ENCODE results near the gene KRTAP10-7.
"Not testable (repeated sequence)": the region's sequence is repeated elsewhere in the genome, so short reads cannot be mapped to it uniquely, and the experiment has no call there.

Gene KRTAP10-7

DNA sequence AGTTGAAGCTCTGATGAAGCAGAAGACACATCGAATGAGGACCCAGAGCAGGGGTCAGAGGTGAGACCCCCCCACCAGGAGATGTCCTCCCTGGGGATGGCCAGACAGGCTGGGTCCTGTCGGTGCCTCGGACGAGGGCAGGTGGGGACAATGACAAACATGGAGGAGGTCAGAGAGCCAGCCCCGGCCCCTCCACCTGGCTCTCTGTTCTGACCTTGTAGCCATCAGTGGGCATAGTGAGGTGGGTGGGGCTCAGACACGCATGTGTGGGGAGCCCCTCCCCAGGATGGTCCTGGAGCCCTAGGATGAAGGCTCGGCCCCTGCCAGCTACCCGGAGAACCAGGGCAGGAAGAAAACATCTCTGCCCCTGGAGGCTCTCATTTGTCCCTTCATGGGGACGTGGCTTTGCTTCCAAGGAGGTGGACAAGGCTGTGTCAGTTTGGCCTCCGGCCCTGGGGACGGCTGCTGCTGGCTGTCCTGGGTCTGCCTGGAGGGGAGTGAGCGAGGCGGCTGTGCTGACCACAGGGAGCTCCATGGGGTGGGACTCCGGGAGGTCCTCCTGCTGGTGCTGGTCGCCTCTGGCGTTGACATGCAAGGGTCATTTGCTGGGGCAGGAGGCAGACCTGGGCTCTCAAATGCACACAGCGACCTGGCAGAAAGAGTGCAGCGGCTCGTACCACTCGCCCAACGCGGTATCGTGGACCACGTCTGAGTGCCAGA is 10.7 kb upstream of the KRTAP10-7 start:
- in situ Hi-C loops (cut with MboI; ENCODE audit: low sequenced_read_pairs) = no loop called here

DNA sequence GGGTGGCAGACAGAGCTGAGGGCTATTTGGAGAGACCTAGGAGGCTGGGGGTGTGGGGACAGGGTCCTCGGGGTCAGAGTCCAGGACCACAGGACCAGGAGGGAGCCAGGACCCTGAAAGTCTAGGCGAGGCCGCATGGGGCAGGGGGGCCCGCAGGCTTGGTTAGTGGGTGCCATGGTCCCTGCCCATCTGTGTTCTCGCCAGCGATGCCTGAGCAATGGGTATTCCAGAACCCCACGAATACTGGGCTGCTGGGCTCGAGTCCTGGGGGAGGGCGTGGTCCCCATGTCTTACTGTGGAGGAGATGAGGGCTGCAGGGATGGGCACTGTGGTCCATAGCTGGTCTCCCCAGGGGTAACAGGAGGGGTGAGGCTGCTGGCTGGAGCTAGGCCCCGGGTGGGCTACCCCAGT is 10.1 kb upstream of the KRTAP10-7 start:
- in situ Hi-C loops (cut with MboI; ENCODE audit: low sequenced_read_pairs) = no loop called here

DNA sequence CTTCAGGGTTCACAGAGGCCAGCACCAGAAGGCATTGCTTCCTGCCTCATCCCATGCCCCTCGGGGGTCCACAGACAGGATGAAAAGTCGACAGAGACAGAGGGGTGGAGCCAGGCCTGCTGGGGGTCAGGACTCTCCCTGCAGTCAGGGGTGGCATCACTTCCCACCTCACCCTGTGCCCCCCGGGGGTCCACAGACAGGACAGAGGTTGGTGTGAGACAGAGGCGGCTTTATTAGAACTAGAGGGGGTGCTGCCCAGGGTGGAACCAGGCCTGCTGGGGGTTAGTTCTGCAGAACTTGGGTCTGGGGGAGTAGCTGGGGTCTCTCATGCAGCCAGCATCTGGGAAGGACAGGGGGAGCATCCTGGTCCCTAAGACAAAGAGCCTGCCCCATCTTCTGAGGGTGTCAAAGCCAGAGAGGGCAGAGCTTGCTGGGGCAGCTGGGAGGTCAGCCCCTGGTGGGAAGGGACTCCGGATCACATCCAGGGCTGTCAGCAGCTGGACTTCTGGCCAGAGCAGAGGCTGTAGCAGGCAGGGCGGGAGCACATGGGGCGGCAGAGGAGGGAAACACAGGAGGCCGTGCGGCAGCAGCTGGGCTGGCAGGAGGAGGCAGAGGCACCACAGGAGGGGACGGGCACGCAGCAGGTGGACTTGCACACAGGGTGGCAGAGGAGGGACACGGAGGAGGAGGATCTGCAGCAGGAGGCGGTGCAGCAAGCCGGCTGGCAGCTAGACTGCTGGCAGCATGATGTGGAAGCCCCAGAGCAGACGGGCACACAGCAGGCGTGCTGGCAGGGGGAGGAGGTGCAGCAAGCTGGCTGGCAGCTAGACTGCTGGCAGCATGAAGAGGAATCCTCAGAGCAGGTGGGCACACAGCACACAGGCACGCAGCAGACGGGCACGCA is 9.2 kb upstream of the KRTAP10-7 start:
- in situ Hi-C loops (cut with MboI; ENCODE audit: low sequenced_read_pairs) = not testable (repeated sequence)

DNA sequence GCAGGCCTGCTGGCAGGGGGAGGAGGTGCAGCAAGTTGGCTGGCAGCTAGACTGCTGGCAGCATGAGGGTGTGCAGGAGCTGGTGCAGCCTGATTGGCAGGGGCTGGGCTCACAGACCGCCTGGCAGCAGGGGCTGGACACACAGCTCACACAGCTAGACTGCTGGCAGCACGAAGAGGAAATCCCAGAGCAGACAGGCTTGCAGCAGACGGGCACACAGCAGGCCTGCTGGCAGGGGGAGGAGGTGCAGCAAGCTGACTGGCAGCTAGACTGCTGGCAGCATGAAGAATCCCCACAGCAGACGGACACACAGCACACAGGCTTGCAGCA is 8.6 kb upstream of the KRTAP10-7 start:
- in situ Hi-C loops (cut with MboI; ENCODE audit: low sequenced_read_pairs) = not testable (repeated sequence)

DNA sequence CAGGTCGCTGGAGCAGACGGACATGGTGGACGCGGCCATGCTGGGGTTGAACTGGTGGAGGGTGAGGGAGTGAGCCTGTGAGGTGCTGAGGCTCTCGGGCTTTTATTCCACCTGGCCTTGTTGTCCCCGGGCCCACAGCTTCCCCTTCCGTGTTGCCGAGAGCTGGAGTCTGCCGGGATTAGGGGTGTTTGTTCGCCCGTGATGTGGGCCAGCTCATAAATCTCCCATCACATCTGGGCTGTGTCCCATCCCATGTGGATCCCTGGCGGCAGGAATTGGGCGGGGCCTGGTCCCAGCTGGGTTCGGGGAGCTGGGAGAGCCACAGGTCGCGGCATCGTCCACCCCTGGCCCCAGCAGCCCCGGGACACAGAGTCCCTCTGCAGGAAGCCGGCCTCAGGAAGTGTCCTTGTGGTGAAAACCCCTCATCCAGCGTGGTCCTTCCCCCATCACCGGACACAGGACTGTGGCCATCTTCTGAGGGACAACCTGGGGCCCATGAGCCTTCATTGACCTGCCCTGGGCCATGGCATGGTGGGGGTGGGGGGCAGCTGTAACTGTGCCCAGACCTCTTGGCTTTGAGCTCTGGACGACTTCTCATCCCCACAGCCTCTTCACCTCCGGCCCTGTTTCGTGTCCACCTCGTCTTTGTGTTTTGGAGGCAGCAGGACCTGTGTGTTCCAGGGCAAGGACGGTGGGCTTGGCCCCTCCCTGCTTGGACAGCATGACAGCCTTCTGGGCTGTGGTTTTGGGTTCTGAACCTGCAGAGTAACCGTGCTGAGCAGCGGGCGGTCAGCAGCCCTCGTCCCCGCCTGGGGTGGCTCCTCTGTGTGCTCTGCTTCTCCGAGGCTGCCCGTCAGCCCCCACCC is 7.7 kb upstream of the KRTAP10-7 start, which contains the start of gene KRTAP10-6:
TSS of gene KRTAP10-6 (minus strand) at position 60 of the 866 bp plus-strand sequence. CDS start at position 39, 21 bp downstream.
- in situ Hi-C loops (cut with MboI; ENCODE audit: low sequenced_read_pairs) = no loop called here

DNA sequence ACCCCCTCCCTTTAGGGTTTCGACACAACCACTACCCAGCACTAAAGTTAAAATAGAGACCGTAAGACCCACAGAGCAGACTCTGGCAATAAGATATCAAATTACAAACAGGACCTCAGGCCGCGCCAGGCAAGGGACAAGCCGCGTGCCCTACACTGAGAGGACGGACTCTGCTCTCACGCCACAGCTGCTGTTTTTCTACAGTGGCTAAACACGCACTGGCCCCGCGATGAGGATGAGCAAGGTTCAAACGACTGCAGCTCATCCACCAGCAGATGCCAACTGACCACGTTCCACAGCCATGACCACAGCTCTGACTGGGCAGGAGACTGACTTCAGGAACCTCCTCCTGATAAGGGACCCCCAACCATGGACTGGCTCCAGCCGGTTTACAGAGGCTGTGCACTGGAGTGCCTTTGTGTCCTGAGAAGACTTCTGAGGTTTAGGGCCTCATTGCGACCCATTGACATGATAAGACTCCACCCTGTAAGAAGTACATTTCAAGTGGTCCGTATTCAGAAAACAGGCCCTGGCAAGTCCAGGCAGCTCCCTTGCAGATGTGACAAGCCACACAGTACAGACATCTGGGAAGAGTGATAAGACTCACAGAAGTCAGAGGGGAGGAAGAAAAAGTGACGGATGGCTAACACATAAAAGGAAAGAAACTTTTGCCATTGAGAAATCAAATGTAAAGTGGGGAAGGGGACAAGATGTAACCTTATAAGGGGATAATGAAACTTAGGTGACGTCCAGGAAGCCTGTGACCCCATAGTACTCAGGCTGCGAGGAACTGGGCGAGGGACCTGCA is 6.6 kb upstream of the KRTAP10-7 start:
- in situ Hi-C loops (cut with MboI; ENCODE audit: low sequenced_read_pairs) = no loop called here

DNA sequence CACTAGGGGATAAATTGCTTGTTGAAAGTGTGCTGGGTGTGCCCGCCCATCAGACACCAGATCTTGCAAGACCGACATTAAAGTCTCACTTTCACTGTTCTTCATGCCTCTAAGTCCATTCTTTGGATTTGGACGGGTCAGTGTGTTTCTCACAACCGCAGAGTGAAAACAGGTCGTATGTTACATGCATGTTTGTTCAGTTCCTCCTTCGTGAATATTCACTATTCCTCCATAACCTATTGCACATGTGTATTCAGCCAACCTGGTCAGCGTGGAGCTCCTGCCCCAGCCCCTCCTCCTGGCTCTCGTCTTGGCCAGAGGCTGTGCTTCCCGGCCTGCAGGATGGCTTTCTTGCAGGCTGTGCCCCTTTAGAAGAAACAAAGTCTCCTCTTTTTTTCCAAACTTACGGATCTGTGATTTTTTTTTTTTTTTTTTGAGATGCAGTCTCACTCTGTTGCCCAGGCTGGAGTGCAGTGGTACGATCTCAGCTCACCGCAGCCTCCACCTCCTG is 5.9 kb upstream of the KRTAP10-7 start:
- in situ Hi-C loops (cut with MboI; ENCODE audit: low sequenced_read_pairs) = no loop called here

DNA sequence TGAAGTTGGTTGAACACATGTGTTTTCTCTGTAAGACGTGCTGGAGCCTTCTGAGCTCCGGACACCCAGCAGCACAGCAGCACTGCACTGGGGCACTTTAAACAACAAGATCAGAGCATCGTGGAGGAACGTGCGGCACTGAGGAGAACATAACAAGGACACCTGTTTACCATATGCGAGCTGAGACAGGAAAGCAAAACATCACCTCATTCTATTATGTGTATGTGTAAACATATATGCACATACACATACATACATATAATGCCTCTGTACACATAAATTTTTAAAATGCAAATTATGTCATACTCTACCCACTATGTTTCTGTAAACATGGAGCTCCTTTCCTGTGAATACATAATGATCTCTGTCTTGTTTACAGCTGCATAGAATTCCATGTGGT is 4.9 kb upstream of the KRTAP10-7 start:
- in situ Hi-C loops (cut with MboI; ENCODE audit: low sequenced_read_pairs) = no loop called here

DNA sequence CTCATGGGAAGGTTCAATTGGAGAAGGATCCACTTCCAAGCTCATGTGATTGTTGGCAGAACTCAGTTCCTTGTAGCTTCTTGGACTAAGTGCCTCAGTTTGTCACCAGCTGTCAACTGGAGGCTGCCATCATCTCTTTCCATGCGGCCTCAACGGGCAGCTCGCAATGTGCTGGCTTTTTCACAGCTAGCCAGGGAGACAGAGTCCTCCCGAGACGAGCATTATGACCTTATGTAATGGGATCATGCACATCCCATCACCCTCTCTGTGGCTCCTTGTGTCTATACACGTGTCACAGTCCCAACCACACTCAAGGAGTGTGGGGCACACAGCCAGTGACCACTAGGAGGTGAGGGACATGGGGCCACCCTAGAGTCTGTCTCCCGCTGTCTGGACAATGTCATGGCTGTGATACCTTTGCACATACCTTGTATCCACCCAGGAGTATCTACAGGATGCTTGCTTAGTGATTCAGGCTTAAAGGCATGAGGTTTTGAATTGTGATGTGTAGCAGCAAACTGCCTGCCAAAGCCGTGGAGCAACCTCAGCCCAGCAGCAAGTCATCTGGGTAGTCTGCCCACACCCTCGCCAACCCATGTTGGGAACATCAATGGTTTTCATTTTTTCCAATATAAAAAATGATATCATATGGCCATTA is 4.2 kb upstream of the KRTAP10-7 start:
- in situ Hi-C loops (cut with MboI; ENCODE audit: low sequenced_read_pairs) = no loop called here

DNA sequence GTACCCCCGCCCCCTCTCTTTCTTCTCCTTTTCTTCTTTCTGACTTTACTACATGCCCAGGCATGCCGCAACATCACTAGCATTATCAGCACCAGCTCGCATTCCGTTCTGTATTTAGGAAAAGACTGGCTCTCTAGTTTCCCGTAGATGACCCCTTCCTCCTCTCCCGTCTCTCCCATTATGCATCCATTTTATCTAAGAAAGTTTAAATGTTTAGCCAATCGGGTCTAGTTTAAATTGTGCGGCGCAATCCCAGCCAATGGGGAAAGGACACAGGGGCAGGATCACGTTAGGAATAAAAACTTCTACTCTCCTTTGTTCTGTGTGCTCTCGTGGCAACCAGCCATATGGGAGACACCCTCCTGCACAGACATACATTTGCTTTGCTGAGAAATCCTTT is 2.3 kb upstream of the KRTAP10-7 start:
- in situ Hi-C loops (cut with MboI; ENCODE audit: low sequenced_read_pairs) = no loop called here

DNA sequence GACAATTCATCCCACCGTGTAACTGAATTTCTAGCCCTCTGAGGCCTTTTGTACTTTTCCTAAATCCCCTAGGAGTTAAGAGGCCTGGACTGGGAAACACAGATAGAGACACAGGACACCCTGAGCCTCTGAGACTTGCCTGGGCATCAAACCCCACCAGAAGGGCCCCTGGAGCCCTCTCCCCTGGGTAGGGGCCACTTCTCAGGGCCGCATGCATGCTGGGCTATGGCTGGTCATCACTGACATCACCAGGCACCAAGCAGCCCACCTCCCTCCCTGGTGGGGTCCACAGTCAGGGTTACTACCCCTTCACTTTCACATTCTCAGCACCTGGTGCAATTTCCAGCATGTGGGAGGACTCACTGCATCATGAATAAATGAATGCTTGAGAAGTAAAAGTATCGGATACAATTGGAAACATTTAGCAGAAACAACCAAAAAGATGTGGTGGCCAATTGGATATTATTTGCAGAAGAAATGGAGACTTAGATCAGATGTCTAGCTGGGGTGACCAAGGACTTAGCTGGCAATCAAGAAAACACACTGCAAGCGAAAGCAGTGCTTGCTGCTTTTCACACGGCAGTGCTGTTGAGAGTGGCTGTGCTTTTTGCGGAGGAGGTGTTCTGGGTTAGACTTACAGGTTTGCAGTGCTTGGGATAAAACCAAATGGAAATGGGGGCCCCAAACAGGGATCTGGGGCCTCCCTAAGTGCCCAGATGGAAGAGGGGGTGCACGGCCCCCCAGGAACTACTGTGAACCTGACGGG is 950 bp upstream of the KRTAP10-7 start:
- in situ Hi-C loops (cut with MboI; ENCODE audit: low sequenced_read_pairs) = no loop called here

DNA sequence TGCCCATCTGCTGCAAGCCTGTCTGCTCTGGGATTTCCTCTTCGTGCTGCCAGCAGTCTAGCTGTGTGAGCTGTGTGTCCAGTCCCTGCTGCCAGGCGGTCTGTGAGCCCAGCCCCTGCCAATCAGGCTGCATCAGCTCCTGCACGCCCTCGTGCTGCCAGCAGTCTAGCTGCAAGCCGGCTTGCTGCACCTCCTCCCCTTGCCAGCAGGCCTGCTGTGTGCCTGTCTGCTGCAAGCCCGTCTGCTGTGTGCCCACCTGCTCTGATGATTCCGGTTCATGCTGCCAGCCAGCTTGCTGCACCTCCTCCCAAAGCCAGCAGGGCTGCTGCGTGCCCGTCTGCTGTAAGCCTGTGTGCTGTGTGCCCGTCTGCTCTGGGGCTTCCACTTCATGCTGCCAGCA is 694 bp downstream of the KRTAP10-7 start:
- in situ Hi-C loops (cut with MboI; ENCODE audit: low sequenced_read_pairs) = not testable (repeated sequence)

DNA sequence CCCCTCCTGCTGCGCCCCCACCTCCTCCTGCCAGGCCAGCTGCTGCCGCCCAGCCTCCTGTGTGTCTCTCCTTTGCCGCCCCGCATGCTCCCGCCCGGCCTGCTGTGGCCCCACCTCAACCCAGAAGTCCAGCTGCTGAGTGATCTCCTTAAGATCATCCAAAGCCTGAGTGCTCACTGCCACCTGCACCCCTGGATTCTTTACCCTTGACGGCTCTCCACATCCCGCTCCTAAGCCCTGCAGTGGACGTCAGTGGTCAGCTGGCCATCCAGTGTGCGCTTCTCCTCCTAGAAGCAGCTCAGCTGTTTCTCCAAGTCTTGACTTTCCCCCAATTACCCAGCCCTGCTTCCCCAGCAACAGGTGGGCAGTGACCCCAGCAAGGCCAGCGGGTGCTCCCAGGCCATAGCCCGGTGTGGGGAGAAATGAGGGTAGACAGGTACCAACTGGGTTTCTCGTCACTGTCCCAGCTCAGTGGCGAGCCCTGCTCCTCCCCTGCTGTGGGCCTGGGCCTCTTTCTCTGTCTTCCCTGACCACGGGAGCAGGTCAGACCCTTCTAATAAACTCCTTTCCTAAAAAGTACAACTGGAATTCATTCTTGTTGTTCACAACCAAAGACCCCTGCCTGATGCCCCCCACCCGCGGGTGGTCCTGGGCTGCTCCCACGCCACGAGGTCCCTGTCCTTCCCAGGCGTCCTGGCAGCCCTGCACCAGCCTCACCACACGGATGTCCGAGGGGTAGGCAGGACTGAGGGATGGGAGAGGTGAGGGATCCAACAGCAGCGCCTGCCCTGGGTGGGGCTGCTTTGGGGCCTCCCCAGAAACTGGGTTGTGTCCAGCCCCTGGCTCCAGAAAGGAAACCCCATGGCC is 1.4 kb downstream of the KRTAP10-7 start:
- in situ Hi-C loops (cut with MboI; ENCODE audit: low sequenced_read_pairs) = no loop called here

DNA sequence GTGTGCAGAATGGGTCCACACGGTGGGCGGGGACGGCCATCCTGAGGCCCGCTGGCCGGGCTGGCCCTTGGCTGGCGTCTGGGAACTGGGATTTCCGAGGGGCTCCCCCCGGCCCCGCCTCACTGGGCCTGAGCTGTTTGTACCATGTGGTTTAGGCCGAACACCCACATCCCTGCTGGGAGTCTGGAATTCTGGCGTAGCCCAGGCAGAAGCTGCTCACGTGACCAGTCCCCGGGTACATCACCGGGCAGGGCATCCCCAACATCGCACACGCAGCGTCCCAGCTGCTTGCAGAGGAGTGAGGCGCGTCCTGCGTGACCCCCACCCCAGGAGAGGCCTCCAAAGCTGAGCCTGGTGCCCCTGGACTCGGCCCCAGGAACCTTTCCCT is 2.1 kb downstream of the KRTAP10-7 start:
- in situ Hi-C loops (cut with MboI; ENCODE audit: low sequenced_read_pairs) = no loop called here

DNA sequence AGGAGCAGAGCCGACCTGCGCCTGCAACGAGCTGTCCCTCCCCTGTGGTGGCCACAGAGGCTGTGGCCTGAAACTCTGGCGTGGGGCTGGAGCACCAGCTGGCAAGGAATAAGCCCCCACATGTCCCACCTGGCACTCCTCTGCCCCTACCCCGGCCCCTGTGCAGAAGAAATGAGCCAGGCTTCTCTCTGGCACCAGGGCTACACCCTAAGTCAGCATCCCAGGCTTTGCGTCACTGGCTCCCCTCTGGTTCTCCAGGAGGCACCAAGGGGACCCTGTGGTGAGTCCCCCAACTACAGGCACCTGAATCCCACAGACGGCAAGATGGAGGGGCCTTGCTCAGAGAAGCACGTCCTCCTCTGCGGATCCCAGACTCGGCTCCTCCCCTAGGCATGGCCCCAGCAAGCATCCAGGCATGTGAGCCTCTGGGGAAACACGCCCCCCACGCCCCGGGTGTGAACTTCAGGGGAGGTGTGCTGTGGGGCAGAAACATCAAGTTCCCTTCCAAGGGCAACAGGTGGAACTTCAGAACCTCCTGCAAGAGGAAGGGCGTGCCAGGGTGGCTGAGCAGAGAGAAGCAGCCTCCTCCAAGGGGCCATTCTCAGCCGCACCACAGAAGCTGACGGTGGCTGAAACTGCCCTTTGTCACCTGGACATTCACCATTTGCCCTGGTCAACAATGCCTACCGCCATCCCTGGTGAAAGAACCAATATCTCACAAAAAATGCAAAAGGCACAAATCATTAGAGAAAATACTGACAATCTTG is 2.9 kb downstream of the KRTAP10-7 start:
- in situ Hi-C loops (cut with MboI; ENCODE audit: low sequenced_read_pairs) = no loop called here

DNA sequence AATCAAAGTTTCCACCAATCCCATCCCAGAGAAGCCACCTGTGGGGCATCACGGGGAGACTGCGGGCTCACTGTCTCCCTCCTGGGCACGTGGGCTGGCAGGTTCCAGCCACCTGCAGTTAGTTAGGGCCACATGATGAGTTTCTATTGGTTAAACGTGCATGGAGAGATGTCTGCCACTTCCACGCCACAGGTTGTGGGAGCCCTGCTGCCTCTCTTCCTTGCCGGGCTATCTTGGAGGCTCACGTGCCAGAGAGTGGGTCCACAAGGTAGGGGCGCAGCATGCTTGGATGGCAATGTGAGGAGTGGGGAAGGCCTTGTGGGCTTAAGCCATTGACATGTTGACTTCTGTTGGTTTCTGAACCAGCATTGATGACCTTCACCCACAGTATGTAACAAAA is 3.5 kb downstream of the KRTAP10-7 start:
- in situ Hi-C loops (cut with MboI; ENCODE audit: low sequenced_read_pairs) = no loop called here

DNA sequence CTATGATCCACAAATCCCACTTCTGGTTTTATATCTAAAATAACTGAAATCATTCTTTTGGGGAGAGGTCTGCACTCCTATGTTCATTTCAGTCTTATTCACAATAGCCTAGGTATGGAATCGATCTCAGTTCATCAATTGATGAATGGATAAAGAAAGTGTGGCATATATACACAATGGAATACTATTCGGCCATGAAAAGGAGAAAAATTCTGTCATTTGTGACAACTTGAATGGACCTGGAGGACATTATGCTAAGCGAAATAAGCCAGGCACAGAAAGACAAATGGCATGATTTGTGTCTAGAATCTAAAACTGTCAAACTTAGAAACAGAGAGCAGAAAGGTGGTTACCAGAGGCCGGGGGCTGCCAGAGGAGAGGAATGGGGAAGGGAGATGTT is 6.1 kb downstream of the KRTAP10-7 start:
- in situ Hi-C loops (cut with MboI; ENCODE audit: low sequenced_read_pairs) = no loop called here

Data from hTERT RPE-1 (cell line).